Upper lobe of left lung (tissue), 4 donors: ENCODE measurements around the gene PRKCQ.

ENCODE experiments used
- POLR2A ChIP-seq, 4 donors: fragments of 450-650 bp; IDR thresholded peaks; one replicate each; pipeline ENCODE4 v1.5.1; 2016 to 2017; ENCODE audit warnings: antibody characterized with exemption in 4 of 4, mild to moderate bottlenecking in 2 of 4
- POLR2AphosphoS5 ChIP-seq, 2 donors: sonication (generic); formaldehyde crosslinking; IDR thresholded peaks; one replicate each; pipeline ENCODE4 v1.5.1; 2017; ENCODE audit warnings: antibody characterized with exemption in 2 of 2
- TF ChIP-seq, protein P1 (sequence below), 6 experiments: fragments of 450-650 bp in 4 of 6; fragments of 200-600 bp in 2 of 6; sonication (generic) in 2 of 6; IDR thresholded peaks; one replicate each; pipeline ENCODE4 v1.5.1; 2016 to 2019; ENCODE audit warnings: antibody characterized with exemption in 6 of 6

DNA sequence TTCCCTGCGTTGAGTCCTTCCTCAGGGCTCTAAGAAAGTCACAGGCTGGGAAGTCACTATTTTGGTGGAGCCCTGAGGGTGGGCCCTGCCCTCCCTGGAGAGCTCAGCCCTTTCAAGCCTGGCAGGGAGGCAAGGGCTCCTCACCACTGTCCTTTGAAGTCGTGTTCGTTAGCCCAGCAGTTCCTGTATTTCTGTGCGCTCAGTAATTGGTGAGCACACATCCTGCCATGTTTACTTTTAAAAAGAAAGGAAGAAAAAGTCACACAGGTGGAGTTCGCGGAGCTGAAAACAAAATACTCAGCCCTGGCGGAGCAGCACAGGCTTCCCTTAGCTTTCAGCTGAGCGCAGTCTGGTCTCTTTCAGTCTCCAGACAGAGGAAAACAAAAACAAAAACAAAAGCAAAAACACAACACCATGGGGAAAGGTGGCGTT lies 37.1 kb downstream of the PRKCQ start:
- TF ChIP-seq, protein P1, sequence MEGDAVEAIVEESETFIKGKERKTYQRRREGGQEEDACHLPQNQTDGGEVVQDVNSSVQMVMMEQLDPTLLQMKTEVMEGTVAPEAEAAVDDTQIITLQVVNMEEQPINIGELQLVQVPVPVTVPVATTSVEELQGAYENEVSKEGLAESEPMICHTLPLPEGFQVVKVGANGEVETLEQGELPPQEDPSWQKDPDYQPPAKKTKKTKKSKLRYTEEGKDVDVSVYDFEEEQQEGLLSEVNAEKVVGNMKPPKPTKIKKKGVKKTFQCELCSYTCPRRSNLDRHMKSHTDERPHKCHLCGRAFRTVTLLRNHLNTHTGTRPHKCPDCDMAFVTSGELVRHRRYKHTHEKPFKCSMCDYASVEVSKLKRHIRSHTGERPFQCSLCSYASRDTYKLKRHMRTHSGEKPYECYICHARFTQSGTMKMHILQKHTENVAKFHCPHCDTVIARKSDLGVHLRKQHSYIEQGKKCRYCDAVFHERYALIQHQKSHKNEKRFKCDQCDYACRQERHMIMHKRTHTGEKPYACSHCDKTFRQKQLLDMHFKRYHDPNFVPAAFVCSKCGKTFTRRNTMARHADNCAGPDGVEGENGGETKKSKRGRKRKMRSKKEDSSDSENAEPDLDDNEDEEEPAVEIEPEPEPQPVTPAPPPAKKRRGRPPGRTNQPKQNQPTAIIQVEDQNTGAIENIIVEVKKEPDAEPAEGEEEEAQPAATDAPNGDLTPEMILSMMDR (IDR thresholded peaks at IDR 0.05) = no peak
- no peak for TF ChIP-seq POLR2A (IDR thresholded peaks at IDR 0.05)
- TF ChIP-seq POLR2AphosphoS5 (IDR thresholded peaks at IDR 0.05) = no peak
